Activated CD4-positive, alpha-beta memory T cell treated with anti-CD3 and anti-CD28 coated beads for 36 hours (primary cell): ENCODE results near the gene SLC43A1. TPM values are rescaled to one million over a fixed set of nuclear protein-coding genes. Genes with fewer than 3 reads are reported as not detected.

ENCODE experiments used
- CTCF ChIA-PET: fragments of 350-600 bp; sonication (Branson Sonifier 250); formaldehyde crosslinking; loops from one replicate; lab custom pipeline; 2021; ENCODE audit warnings: antibody characterized with exemption, inconsistent platforms; lab: Charles Lee
- POLR2A ChIA-PET: fragments of 350-600 bp; sonication (Branson Sonifier 250); formaldehyde crosslinking; loops from one replicate; lab custom pipeline; 2021; ENCODE audit warnings: antibody characterized with exemption; lab: Charles Lee
- DNase-seq: peaks from one replicate; pipeline ENCODE4 v3.0.0-alpha.2; 2020
- H3K27ac Mint-ChIP-seq: one replicate; pipeline ENCODE4 v1.8.0; 2021; ENCODE audit warnings: mixed read lengths
- H3K27me3 Mint-ChIP-seq: one replicate; pipeline ENCODE4 v1.8.0; 2021; ENCODE audit warnings: mixed read lengths
- H3K36me3 Mint-ChIP-seq: one replicate; pipeline ENCODE4 v1.8.0; 2021; ENCODE audit warnings: mixed read lengths
- H3K4me1 Mint-ChIP-seq: one replicate; pipeline ENCODE4 v1.8.0; 2021; ENCODE audit warnings: low read depth, mixed read lengths
- H3K4me3 Mint-ChIP-seq: one replicate; pipeline ENCODE4 v1.8.0; 2021; ENCODE audit warnings: mild to moderate bottlenecking, mixed read lengths
- H3K9me3 Mint-ChIP-seq: one replicate; pipeline ENCODE4 v1.8.0; 2021; ENCODE audit warnings: mixed read lengths
- intact Hi-C: fragments of 100-400 bp; cut with micrococcal nuclease; formaldehyde crosslinking; loops from one replicate; pipeline ENCODE4 v1.15.1; 2023
- total RNA-seq, 2 experiments: library from RNA; stranded (reverse); gene quantifications; one replicate each; pipeline ENCODE4 v1.2.3, GENCODE V29; 2021

Gene SLC43A1
- total RNA-seq, result 10 to 100 TPM; 23.1 to 23.3 TPM

DNA sequence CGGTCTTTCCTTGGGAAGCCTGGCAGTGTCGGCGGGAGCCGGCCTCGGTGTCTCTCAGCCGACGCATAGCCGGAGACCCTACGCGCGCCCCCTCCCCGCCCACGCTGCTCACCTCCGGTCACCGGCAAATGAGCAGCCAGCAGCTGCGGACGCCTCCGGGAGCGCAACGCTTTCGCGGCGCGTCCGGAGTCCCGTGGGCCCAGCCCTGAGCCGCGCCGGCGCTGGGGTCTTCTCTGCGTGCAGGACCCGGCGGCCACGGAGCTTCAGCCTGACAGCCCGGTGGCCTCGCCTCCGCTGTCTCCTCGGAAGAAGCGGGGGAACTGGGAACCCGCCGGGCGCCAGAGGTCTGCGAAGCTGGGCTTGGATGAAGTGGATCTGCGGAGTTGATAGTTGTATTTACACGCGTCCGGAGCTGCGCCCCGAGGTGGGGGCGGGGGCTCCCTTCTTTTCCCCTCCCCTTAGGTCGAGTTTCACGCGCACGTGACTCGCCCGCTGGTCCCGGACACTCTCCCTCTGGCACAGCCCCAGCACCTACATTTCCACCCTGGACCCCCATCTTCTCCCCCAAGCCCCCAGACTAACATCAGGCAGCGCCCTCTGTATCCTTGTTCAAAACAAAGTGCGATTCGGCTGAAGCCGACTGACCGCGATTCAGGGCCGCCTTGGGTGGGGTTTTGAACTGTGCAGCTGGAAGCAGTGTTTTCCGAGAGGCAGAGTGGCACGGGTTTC, at the start of gene SLC43A1:
Gene SLC43A1, minus strand, starts transcription at position 371 of the 729 bp plus-strand sequence. CDS start 1,591 bp downstream, outside the sequence.
- ChIA-PET CTCF (interaction anchor here (0.8 to 20.2 kb wide), 9 partner anchors 9 to 170 kb away, joined by 3 to 562 read pairs (median 5); partner anchors contain the start of genes RTN4RL2, TIMM10 and UBE2L6), POLR2A (interaction anchor here (0.6 to 3.1 kb wide), 7 partner anchors 11 to 180 kb away, joined by 3 to 13 read pairs (median 3); no protein-coding TSS in a partner anchor)
- peak; percentile 60 for DNase-seq
- H3K36me3 Mint-ChIP-seq, result peaks cover 5% of the 10 kb centered on the region
- intact Hi-C loops, result loop anchor here (1.0 to 2.0 kb wide), 2 partner anchors 12 to 57 kb away; no protein-coding TSS in a partner anchor
- H3K9me3 Mint-ChIP-seq, result no peaks in the 10 kb centered on the region
- peak within 1 kb of the TSS; percentile 96 for H3K4me3 Mint-ChIP-seq
- peak within 1 kb of the TSS; percentile 79 for H3K27ac Mint-ChIP-seq
- peaks cover 29% of the 10 kb centered on the region for H3K4me1 Mint-ChIP-seq
- H3K27me3 Mint-ChIP-seq, result no peaks in the 10 kb centered on the region

DNA sequence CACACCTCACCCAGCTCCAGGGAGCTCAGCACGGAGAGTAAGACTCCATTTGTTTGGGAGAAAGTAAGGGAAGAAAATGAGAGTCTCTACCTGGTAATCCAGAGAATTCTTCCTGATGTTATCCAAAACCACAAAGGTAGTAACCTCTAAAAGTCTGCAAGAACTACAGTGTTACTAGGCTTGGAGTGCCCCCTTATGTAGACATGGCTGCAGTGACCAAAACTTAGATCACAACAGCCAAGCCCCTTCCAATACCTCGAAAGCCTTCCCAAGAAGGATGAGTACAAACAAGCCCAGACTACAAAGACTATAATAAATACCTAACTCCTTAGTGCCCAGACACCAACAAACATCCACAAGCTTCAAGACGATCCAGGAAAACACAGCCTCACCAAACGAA, 47.1 kb upstream of the SLC43A1 start:
- Mint-ChIP-seq H3K9me3 (no peaks in the 10 kb centered on the region), H3K36me3 (peaks cover 30% of the 10 kb centered on the region), H3K4me1 (peaks cover 38% of the 10 kb centered on the region), H3K4me3 (no peak overlapping the region), H3K27ac (peak overlapping the region; percentile 15), H3K27me3 (no peaks in the 10 kb centered on the region)
- intact Hi-C loops, result no loop called here
- ChIA-PET CTCF (interaction anchor here (1.1 to 2.4 kb wide), 2 partner anchors 82 to 105 kb away, joined by 3 to 7 read pairs; no protein-coding TSS in a partner anchor), POLR2A (no interaction called here)
- no peak for DNase-seq

DNA sequence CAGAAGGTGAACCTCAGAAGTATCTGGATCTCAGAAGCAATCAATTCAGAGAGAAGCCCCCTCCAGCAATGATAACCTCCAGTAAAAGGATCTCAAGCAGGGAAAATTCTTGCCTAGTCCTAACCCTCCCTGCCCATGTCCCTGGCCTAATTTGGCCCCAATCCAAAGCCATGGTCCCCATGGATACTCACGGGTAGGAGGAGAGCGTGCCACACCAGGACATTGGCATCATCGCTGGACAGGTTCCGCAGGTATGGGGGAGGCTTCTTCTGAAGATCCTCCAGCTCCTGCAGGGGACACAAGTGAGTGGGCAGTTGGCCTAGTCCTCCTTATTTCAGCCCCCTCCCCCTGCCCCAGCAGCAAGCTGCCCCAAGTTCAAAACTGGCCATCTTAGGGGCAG, 44.6 kb upstream of the SLC43A1 start:
- ChIA-PET CTCF (no interaction called here), POLR2A (no interaction called here)
- Mint-ChIP-seq H3K9me3 (no peaks in the 10 kb centered on the region), H3K36me3 (peaks cover 29% of the 10 kb centered on the region), H3K27me3 (no peaks in the 10 kb centered on the region), H3K4me1 (peaks cover 33% of the 10 kb centered on the region), H3K4me3 (no peak overlapping the region), H3K27ac (no peak overlapping the region)
- intact Hi-C loops, result no loop called here
- no peak for DNase-seq

DNA sequence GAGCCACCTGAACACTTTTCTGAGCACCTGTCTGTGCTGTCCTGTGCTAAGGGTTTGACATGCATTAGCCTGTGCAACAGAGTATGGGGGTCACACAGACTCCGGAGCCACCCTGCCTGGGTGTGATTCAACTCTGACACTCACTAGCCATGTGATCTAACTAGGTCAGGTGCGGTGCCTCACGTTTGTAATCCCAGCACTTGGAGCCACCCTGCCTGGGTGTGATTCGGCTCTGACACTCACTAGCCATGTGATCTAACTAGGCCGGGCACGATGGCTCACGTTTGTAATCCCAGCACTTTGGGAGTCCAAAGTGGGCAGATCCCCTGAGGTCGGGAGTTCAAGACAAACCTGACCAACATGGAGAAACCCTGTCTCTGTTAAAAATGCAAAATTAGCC, 40.5 kb upstream of the SLC43A1 start:
- ChIA-PET CTCF (no interaction called here), POLR2A (no interaction called here)
- H3K4me3 Mint-ChIP-seq, result no peak overlapping the region
- no peaks in the 10 kb centered on the region for H3K9me3 Mint-ChIP-seq
- intact Hi-C loops, result no loop called here
- no peaks in the 10 kb centered on the region for H3K4me1 Mint-ChIP-seq
- peaks cover 47% of the 10 kb centered on the region for H3K36me3 Mint-ChIP-seq
- no peaks in the 10 kb centered on the region for H3K27me3 Mint-ChIP-seq
- H3K27ac Mint-ChIP-seq, result peak overlapping the region; percentile 18
- DNase-seq, result no peak

DNA sequence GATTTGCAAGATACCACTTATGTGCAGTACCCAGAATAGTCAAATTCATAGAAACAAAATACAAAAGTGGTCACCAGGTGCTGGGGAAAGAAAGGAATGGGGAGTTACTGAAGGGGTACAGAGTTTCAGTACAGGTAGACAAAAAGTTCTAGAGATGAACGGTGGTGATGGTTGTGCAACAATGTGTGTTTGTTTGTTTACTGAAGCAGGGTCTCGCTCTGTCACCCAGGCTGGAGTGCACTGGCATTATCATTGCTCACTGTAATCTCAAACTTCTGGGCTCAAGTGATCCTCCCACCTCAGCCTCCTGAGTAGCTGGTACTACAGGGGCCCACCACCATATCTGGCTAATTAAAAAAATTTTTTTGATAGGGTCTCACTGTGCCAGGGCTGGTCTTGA, 39.9 kb upstream of the SLC43A1 start:
- ChIA-PET POLR2A (no interaction called here), CTCF (interaction anchor here (0.9 to 1.4 kb wide), 2 partner anchors 62 to 98 kb away, joined by 3 read pairs; no protein-coding TSS in a partner anchor)
- intact Hi-C loops, result no loop called here
- Mint-ChIP-seq H3K36me3 (peaks cover 49% of the 10 kb centered on the region), H3K4me1 (no peaks in the 10 kb centered on the region), H3K9me3 (no peaks in the 10 kb centered on the region), H3K4me3 (no peak overlapping the region), H3K27me3 (no peaks in the 10 kb centered on the region), H3K27ac (no peak overlapping the region)
- DNase-seq, result no peak

DNA sequence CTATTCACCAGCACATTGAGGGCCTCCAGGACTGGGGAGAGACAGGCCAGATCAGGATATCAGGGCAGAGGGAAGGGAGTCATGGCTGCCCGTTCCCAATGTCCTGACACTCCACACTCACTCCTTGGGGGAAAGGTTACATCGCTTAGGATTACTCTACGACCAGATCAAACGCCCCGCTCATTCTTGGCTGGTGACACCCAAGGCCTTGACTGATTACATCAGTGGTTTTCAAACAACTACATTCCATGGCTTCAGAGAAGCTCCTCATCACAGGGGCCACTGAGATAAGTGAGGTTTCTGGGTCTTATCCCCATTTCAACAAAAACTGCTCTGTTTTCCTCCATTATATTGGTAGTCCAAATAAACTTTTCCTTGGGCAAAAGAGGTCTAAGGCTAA, 37.0 kb upstream of the SLC43A1 start:
- H3K27me3 Mint-ChIP-seq, result no peaks in the 10 kb centered on the region
- POLR2A ChIA-PET, result no interaction called here
- no peaks in the 10 kb centered on the region for H3K9me3 Mint-ChIP-seq
- intact Hi-C loops, result no loop called here
- CTCF ChIA-PET, result interaction anchor here (1.1 to 1.4 kb wide), 2 partner anchors 13 to 59 kb away, joined by 3 read pairs; no protein-coding TSS in a partner anchor
- no peaks in the 10 kb centered on the region for H3K4me1 Mint-ChIP-seq
- DNase-seq, result no peak
- H3K27ac Mint-ChIP-seq, result no peak overlapping the region
- peaks cover 50% of the 10 kb centered on the region for H3K36me3 Mint-ChIP-seq
- no peak overlapping the region for H3K4me3 Mint-ChIP-seq

DNA sequence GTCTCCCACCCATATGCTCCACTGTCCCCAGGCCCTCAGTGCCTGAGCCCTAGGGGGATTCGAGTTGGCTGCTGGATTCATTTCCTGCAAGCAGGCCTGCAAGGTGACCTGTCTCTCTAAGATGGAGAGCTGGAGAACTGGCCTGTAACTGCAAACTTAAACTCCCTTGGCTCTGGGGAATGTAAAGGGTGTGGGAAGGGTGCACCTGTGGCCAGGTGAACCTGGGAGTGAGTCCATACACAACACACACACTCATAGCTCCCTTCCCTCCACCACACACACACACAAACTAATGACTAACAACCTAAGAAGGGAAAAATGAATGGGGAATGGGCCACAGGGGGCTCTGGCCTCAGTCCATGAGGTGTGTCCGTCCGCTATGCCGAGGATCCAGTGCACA, 36.4 kb upstream of the SLC43A1 start:
- Mint-ChIP-seq H3K27ac (no peak overlapping the region), H3K4me1 (peaks cover 4% of the 10 kb centered on the region), H3K4me3 (no peak overlapping the region), H3K36me3 (peaks cover 50% of the 10 kb centered on the region), H3K9me3 (no peaks in the 10 kb centered on the region), H3K27me3 (no peaks in the 10 kb centered on the region)
- CTCF ChIA-PET, result interaction anchor here (1.4 kb wide), 1 partner anchor 59 kb away, joined by 3 read pairs; no protein-coding TSS in a partner anchor
- DNase-seq, result no peak
- intact Hi-C loops, result no loop called here
- POLR2A ChIA-PET, result no interaction called here

DNA sequence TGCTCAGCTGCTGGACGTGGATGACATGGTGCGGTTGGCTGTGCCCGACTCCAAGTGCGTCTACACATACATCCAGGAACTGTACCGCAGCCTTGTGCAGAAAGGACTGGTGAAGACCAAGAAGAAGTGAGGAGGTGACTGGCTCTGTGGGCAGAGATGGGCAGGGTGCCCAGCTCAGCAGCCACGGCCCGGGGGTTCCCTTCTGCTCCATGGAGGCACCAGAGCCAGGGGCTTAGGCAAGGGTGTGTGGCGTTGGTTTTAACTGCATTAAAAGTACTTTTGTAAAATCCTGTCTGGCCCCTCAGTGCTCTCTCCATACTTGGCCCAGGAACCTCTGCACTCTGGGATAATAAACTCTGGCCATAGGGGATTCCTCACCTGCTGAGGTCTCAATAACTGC, 34.5 kb upstream of the SLC43A1 start:
- ChIA-PET POLR2A (no interaction called here), CTCF (interaction anchor here (0.6 to 1.2 kb wide), 3 partner anchors 26 to 94 kb away, joined by 3 to 5 read pairs (median 3); no protein-coding TSS in a partner anchor)
- no peaks in the 10 kb centered on the region for H3K9me3 Mint-ChIP-seq
- H3K27me3 Mint-ChIP-seq, result no peaks in the 10 kb centered on the region
- DNase-seq, result no peak
- H3K27ac Mint-ChIP-seq, result no peak overlapping the region
- intact Hi-C loops, result no loop called here
- peaks cover 4% of the 10 kb centered on the region for H3K4me1 Mint-ChIP-seq
- no peak overlapping the region for H3K4me3 Mint-ChIP-seq
- H3K36me3 Mint-ChIP-seq, result peaks cover 46% of the 10 kb centered on the region

DNA sequence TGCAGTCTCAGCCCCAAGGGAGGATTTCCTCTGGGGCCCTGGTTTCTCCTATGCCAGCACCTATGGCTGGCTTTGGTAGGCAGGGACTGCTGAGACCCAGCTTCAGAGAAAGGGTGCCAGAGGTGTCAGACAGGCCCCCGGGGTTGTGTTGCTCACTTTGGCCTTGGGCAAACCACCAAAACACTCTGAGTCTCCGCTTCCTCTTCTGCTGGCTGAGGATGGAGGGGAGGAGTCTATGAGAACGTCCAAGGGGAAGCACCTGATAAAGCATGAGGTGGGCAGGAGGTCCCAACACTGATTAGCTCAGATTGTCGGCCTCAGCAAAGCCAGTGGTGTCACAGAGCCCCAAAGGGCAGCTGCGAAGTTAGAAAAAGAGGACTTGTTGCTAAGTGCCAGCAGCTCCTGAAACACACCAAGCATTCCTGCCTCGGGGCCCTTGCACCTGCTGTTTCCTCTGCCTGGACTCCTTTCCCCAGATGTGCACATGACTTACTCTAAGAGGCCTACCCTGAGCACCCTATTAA, 32.4 kb upstream of the SLC43A1 start:
- Mint-ChIP-seq H3K27ac (peak overlapping the region; percentile 67), H3K27me3 (no peaks in the 10 kb centered on the region), H3K36me3 (peaks cover 32% of the 10 kb centered on the region), H3K4me3 (no peak overlapping the region), H3K4me1 (peaks cover 4% of the 10 kb centered on the region), H3K9me3 (no peaks in the 10 kb centered on the region)
- POLR2A ChIA-PET, result no interaction called here
- intact Hi-C loops, result no loop called here
- CTCF ChIA-PET, result interaction anchor here (0.8 to 2.9 kb wide), 6 partner anchors 20 to 96 kb away, joined by 3 to 12 read pairs (median 5); partner anchors contain the start of gene UBE2L6
- DNase-seq, result no peak

DNA sequence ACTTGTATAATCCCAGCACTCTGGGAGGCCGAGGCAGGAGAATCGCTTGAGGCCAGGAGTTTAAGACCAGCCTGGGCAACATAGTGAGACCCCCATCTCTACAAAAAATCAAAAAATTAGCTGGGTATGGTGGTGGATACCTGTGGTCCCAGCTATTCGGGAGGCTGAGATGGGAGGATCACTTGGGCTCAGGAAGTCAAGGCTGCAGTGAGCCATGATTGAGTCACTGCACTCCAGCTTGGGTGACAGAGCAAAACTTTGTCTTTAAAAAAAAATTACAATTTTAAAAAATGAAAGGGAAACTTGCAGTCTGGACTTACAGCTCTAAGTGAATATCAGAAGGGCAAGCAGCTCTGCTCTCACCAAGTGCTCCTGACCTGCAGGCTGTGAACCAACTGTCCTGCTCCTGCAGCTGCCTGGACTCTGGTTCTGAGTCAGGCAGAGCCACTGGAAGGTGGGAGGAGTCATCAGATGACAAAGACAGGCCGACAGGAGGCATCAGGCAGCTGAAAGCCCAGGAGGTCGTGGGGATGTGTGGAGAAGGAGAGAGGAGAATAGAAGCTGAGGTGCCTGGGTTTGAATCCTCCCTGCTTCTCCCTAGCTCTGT, 31.5 kb upstream of the SLC43A1 start:
- ChIA-PET POLR2A (no interaction called here), CTCF (interaction anchor here (0.9 to 2.9 kb wide), 7 partner anchors 12 to 97 kb away, joined by 3 to 12 read pairs (median 5); partner anchors contain the start of gene UBE2L6)
- Mint-ChIP-seq H3K27me3 (no peaks in the 10 kb centered on the region), H3K9me3 (no peaks in the 10 kb centered on the region), H3K4me3 (no peak overlapping the region), H3K4me1 (peaks cover 4% of the 10 kb centered on the region), H3K36me3 (peaks cover 23% of the 10 kb centered on the region), H3K27ac (peak overlapping the region; percentile 67)
- intact Hi-C loops, result no loop called here
- peak; percentile 30 for DNase-seq

DNA sequence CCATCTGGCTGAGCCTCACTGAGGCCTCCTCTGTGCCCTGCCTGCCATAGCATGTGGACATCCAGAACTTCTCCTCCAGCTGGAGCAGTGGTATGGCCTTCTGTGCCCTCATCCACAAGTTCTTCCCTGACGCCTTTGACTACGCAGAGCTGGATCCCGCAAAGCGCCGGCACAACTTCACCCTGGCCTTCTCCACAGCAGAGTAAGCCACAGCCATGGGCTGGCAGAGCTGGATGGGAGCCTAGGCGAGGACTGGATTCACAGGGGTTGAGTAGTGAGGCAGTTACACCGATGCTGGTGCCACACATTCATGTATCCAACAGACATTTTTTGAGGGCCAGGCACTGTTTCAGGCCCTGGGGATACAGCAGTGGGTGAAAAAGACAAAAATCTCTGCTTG, 30.9 kb upstream of the SLC43A1 start:
- intact Hi-C loops, result no loop called here
- Mint-ChIP-seq H3K36me3 (peaks cover 21% of the 10 kb centered on the region), H3K27ac (no peak overlapping the region), H3K4me3 (no peak overlapping the region), H3K27me3 (no peaks in the 10 kb centered on the region), H3K4me1 (peaks cover 4% of the 10 kb centered on the region), H3K9me3 (no peaks in the 10 kb centered on the region)
- CTCF ChIA-PET, result interaction anchor here (0.9 to 2.9 kb wide), 7 partner anchors 13 to 97 kb away, joined by 3 to 12 read pairs (median 5); partner anchors contain the start of gene UBE2L6
- POLR2A ChIA-PET, result no interaction called here
- DNase-seq, result no peak

DNA sequence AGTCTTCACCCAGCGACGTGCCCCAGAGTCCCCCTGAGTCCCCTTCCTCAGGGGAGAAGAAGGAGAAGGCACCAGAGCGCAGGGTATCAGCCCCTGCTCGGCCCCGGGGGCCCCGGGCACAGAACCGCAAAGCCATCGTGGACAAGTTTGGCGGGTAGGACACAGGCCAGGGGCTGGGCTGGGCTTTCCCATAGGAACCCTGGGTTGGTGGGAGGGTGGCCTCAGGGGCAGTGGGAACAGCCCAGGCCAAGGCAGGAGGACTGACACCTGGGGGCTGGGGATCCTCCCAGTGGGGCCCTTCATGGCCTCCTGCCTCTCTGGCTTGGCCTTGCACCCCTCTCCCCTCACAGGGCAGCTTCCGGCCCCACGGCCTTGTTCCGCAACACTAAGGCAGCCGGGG, 30.4 kb upstream of the SLC43A1 start:
- POLR2A ChIA-PET, result no interaction called here
- intact Hi-C loops, result no loop called here
- Mint-ChIP-seq H3K36me3 (peaks cover 21% of the 10 kb centered on the region), H3K4me3 (no peak overlapping the region), H3K4me1 (peaks cover 4% of the 10 kb centered on the region), H3K27me3 (no peaks in the 10 kb centered on the region), H3K27ac (no peak overlapping the region), H3K9me3 (no peaks in the 10 kb centered on the region)
- no peak for DNase-seq
- CTCF ChIA-PET, result interaction anchor here (1.6 to 2.8 kb wide), 2 partner anchors 22 to 88 kb away, joined by 5 to 9 read pairs; partner anchors contain the start of gene UBE2L6
